A549 (cell line): Measurements from ENCODE around the gene ASB18. TPM values are rescaled to one million over a fixed set of nuclear protein-coding genes. Genes with fewer than 3 reads are reported as not detected.

Experiments
- ATAC-seq, 2 experiments: fragments of 200-7000 bp in 1 of 2; fragments of >200 bp in 1 of 2; cut with Nextera tagmentation in 1 of 2; cut with Tn5 transposase in 1 of 2; 3 replicates each; pipeline versions ENCODE4 v1.8.0 to v1.9.1; 2018 to 2020; ENCODE audit warnings: mild to moderate bottlenecking in 1 of 2, moderate library complexity in 1 of 2
- CTCF ChIA-PET: fragments of 300-600 bp; sonication (Branson Sonifier 250); formaldehyde crosslinking; extraction: SDS; loops from one replicate; lab custom pipeline; 2021; ENCODE audit warnings: antibody characterized with exemption, inconsistent platforms; lab: Yijun Ruan, JAX
- POLR2A ChIA-PET: fragments of 350-600 bp; formaldehyde crosslinking; extraction: SDS; loops from one replicate; lab custom pipeline; 2021; ENCODE audit warnings: antibody characterized with exemption, inconsistent platforms; lab: Yijun Ruan, JAX
- DNase-seq, 2 experiments: peaks; one replicate each; pipeline versions ENCODE4 v3.0.0 to v3.0.0-alpha.2; 2011 to 2016; ENCODE audit warnings: low read depth in 1 of 2, low spot score in 1 of 2
- FAIRE-seq: peaks from 2 replicates; lab custom pipeline; 2011; peaks lifted over from hg19 to GRCh38; lab: Jason Lieb, UNC
- H3K27ac ChIP-seq, 2 experiments: fragments of >200 bp; sonication (Bioruptor Twin); formaldehyde crosslinking; 3 replicates each; pipeline ENCODE4 v1.5.1; 2016 to 2017
- H3K4me1 ChIP-seq: fragments of >200 bp; sonication (Bioruptor Twin); formaldehyde crosslinking; 3 replicates; pipeline ENCODE4 v1.6.1; 2016
- H3K4me2 ChIP-seq: fragments of >200 bp; sonication (Bioruptor Twin); formaldehyde crosslinking; 3 replicates; pipeline ENCODE4 v1.6.1; 2016
- H3K4me3 ChIP-seq: fragments of >200 bp; sonication (Bioruptor Twin); formaldehyde crosslinking; 3 replicates; pipeline ENCODE4 v1.5.1; 2016
- H3K9me3 ChIP-seq: fragments of >200 bp; sonication (Bioruptor Twin); formaldehyde crosslinking; 3 replicates; pipeline ENCODE4 v1.6.1; 2016
- BHLHE40 ChIP-seq: IDR thresholded peaks from 2 replicates; pipeline ENCODE4 v1.6.1; 2012; ENCODE audit warnings: low read depth, low read length, inconsistent platforms
- CBX2 ChIP-seq: fragments of 200-600 bp; sonication (generic); IDR thresholded peaks from 2 replicates; pipeline ENCODE4 v1.6.1; 2016; ENCODE audit warnings: low read depth, mild to moderate bottlenecking, borderline replicate concordance
- CBX8 ChIP-seq: fragments of 200-600 bp; sonication (generic); IDR thresholded peaks from 2 replicates; pipeline ENCODE4 v1.6.1; 2016
- CHD4 ChIP-seq: fragments of 200-600 bp; sonication (generic); IDR thresholded peaks from 2 replicates; pipeline ENCODE4 v1.6.1; 2016; ENCODE audit warnings: antibody characterized with exemption, mild to moderate bottlenecking, borderline replicate concordance
- FOSL2 ChIP-seq, 2 experiments: fragments of 450-650 bp in 1 of 2; fragments of >200 bp in 1 of 2; sonication (Bioruptor Twin) in 1 of 2; formaldehyde crosslinking; IDR thresholded peaks; 2 replicates each; pipeline versions ENCODE4 v1.5.0 to v1.6.1; 2016 to 2020; ENCODE audit warnings: mild to moderate bottlenecking in 1 of 2, moderate library complexity in 1 of 2
- FOXS1 ChIP-seq: fragments of 250-450 bp; sonication (Bioruptor Pico); IDR thresholded peaks from 2 replicates; pipeline ENCODE4 v1.5.0; 2020; ENCODE audit warnings: mild to moderate bottlenecking, moderate library complexity
- HES2 ChIP-seq: fragments of >200 bp; sonication (Bioruptor Twin); formaldehyde crosslinking; IDR thresholded peaks from 2 replicates; pipeline ENCODE4 v1.6.1; 2016
- HOXB13 ChIP-seq: fragments of 250-450 bp; sonication (Bioruptor Pico); IDR thresholded peaks from 2 replicates; pipeline ENCODE4 v1.5.0; 2020; ENCODE audit warnings: low read depth, mild to moderate bottlenecking, moderate library complexity
- JUN ChIP-seq, 2 experiments: fragments of >200 bp; sonication (Bioruptor Twin); formaldehyde crosslinking; IDR thresholded peaks; 2 replicates in 1 of 2; 3 replicates in 1 of 2; pipeline ENCODE4 v1.6.1; 2016 to 2017
- KDM5A ChIP-seq: fragments of 200-600 bp; sonication (generic); IDR thresholded peaks from 2 replicates; pipeline ENCODE4 v1.6.1; 2016; ENCODE audit warnings: antibody characterized with exemption, mild to moderate bottlenecking
- MAFK ChIP-seq: fragments of 450-650 bp; IDR thresholded peaks from 2 replicates; pipeline ENCODE4 v1.6.1; 2014; ENCODE audit not compliant: partially characterized antibody
- MYC ChIP-seq: IDR thresholded peaks from 2 replicates; pipeline ENCODE4 v1.6.1; 2012; ENCODE audit warnings: mild to moderate bottlenecking, inconsistent platforms, low read length, improper control_type of control experiment, borderline replicate concordance
- NR3C1 ChIP-seq: fragments of >200 bp; sonication (Bioruptor Twin); formaldehyde crosslinking; IDR thresholded peaks from 3 replicates; pipeline ENCODE4 v1.6.1; 2017
- PBX3 ChIP-seq: IDR thresholded peaks from 2 replicates; pipeline ENCODE4 v1.6.1; 2012
- POLR2AphosphoS2 ChIP-seq: conservative IDR thresholded peaks from 2 replicates; pipeline ENCODE4 v1.6.1; 2012; ENCODE audit warnings: low read length, improper control_type of control experiment, inconsistent platforms
- RAD21 ChIP-seq, 2 experiments: fragments of >200 bp in 1 of 2; sonication (Bioruptor Twin) in 1 of 2; formaldehyde crosslinking in 1 of 2; IDR thresholded peaks in 1 of 2; conservative IDR thresholded peaks in 1 of 2; 2 replicates in 1 of 2; 3 replicates in 1 of 2; pipeline ENCODE4 v1.6.1; 2012 to 2018; ENCODE audit warnings: inconsistent platforms in 1 of 2
- RCOR1 ChIP-seq: fragments of 150-350 bp; IDR thresholded peaks from 2 replicates; pipeline ENCODE4 v1.6.1; 2014; ENCODE audit warnings: antibody characterized with exemption, low read length, low read depth
- SREBF2 ChIP-seq: fragments of 450-650 bp; IDR thresholded peaks from 2 replicates; pipeline ENCODE4 v1.6.1; 2014; ENCODE audit warnings: mild to moderate bottlenecking, moderate library complexity
- TP53 ChIP-seq: fragments of 250-450 bp; sonication (Bioruptor Pico); IDR thresholded peaks from 2 replicates; pipeline ENCODE4 v1.5.0; 2021; ENCODE audit warnings: mild to moderate bottlenecking, moderate library complexity
- USF2 ChIP-seq: fragments of 450-650 bp; IDR thresholded peaks from 2 replicates; pipeline ENCODE4 v1.6.1; 2014; ENCODE audit warnings: antibody characterized with exemption
- ZC3H11A ChIP-seq: fragments of 450-650 bp; IDR thresholded peaks from 2 replicates; pipeline ENCODE4 v1.6.1; 2014; ENCODE audit warnings: antibody characterized with exemption, mild to moderate bottlenecking
- ZNF302 ChIP-seq: fragments of 250-450 bp; sonication (Bioruptor Pico); IDR thresholded peaks from 2 replicates; pipeline ENCODE4 v1.9.0; 2021; ENCODE audit warnings: inconsistent platforms, mild to moderate bottlenecking, moderate library complexity
- ZSCAN20 ChIP-seq: fragments of 250-450 bp; sonication (Bioruptor Pico); IDR thresholded peaks from 2 replicates; pipeline ENCODE4 v1.8.0; 2022; ENCODE audit warnings: mild to moderate bottlenecking, moderate library complexity
- WGBS: methylation state at CpG from one replicate; pipeline ENCODE4 v1.1.6; 2017; ENCODE audit errors: missing lambda C conversion rate; 5-methylcytosine and 5-hydroxymethylcytosine counted together
- polyA plus RNA-seq, 4 experiments: library from polyadenylated mRNA; depleted of rRNA in 3 of 4; stranded (reverse); fragments of >200 nt; fragmentation: RNase III in 1 of 4; extraction: RNeasy Plus Mini Kit Qiagen cat#74134 plus additional on column Dnase treatment in 1 of 4; gene quantifications; 2 replicates in 3 of 4; 3 replicates in 1 of 4; pipeline ENCODE4 v1.2.3, GENCODE V29; 2011 to 2017
- TF ChIP-seq, protein P1 (sequence below): fragments of 200-600 bp; sonication (generic); IDR thresholded peaks from 2 replicates; pipeline ENCODE4 v1.6.1; 2016; ENCODE audit warnings: antibody characterized with exemption, mild to moderate bottlenecking, moderate library complexity
- TF ChIP-seq, protein P2 (sequence below): fragments of 150-350 bp; IDR thresholded peaks from 2 replicates; pipeline ENCODE4 v1.6.1; 2014; ENCODE audit warnings: low read depth, mild to moderate bottlenecking, low read length

ASB18 gene
- polyA plus RNA-seq, 2 of the 4 experiments (the other 2 are of a cell fraction), result not detected

DNA sequence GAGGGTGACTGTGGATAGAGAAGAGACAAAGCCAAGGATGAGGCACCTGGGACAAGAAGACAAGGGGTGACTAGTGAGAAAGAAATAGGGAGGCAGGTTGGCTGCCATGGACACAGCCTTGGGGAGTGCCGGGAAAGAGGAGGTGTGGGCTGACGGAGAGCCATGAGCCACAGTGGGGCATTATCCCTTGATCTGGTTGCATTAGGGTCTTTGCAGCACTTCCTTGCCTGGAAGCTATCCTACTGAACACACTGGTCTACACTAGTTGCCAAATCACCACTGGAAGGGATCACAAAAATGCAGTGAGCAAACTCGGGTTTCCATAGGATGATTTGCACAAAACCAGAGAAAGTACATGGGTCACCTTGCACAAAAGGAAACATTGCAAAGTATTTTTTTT lies 27.7 kb upstream of the ASB18 start (continued):
- no peak for TF ChIP-seq JUN (IDR thresholded peaks at IDR 0.05)
- TF ChIP-seq NR3C1, result no peak

DNA sequence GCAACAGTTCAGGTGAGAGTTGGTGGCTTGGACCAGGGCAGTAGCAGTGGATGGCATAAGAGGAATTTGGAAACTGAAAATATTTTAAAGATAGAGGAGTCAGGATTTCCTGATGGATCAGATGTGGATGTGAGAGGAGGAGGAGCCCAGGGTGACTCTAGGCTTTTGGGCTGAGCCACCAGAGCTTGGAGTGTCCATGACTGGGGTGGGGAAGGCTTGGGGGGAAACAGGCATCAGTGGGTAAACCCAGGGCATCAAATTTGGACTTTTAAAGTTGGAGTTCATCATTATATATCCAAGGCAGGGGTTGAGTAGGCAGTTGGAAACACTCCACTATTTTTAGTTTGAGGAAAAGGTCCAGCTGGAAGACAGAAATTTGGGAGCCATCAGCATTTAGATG lies 27.3 kb upstream of the ASB18 start:
- no peak for DNase-seq
- ChIA-PET CTCF (no interaction called here), POLR2A (no interaction called here)
- no peak overlapping the region for H3K4me2 ChIP-seq
- no peak overlapping the region for H3K27ac ChIP-seq
- H3K4me3 ChIP-seq, result no peak overlapping the region
- peaks cover 6% of the 10 kb centered on the region; the same call in 2 of the 3 replicates for H3K4me1 ChIP-seq
- TF ChIP-seq, protein P1, sequence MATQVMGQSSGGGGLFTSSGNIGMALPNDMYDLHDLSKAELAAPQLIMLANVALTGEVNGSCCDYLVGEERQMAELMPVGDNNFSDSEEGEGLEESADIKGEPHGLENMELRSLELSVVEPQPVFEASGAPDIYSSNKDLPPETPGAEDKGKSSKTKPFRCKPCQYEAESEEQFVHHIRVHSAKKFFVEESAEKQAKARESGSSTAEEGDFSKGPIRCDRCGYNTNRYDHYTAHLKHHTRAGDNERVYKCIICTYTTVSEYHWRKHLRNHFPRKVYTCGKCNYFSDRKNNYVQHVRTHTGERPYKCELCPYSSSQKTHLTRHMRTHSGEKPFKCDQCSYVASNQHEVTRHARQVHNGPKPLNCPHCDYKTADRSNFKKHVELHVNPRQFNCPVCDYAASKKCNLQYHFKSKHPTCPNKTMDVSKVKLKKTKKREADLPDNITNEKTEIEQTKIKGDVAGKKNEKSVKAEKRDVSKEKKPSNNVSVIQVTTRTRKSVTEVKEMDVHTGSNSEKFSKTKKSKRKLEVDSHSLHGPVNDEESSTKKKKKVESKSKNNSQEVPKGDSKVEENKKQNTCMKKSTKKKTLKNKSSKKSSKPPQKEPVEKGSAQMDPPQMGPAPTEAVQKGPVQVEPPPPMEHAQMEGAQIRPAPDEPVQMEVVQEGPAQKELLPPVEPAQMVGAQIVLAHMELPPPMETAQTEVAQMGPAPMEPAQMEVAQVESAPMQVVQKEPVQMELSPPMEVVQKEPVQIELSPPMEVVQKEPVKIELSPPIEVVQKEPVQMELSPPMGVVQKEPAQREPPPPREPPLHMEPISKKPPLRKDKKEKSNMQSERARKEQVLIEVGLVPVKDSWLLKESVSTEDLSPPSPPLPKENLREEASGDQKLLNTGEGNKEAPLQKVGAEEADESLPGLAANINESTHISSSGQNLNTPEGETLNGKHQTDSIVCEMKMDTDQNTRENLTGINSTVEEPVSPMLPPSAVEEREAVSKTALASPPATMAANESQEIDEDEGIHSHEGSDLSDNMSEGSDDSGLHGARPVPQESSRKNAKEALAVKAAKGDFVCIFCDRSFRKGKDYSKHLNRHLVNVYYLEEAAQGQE, result no peak
- TF ChIP-seq RCOR1 (no peak), RAD21 (conservative IDR thresholded peaks at IDR 0.05 in 1 of 2, IDR thresholded peaks at IDR 0.05 in 1 of 2) (no peak), MAFK (no peak), HOXB13 (CRISPR knock-in tag) (no peak), BHLHE40 (no peak), CHD4 (no peak), FOXS1 (CRISPR knock-in tag) (no peak), JUN (IDR thresholded peaks at IDR 0.05) (no peak), MYC (no peak), USF2 (no peak), NR3C1 (no peak), FOSL2 (IDR thresholded peaks at IDR 0.05) (no peak), FOSL2 (CRISPR knock-in tag; IDR thresholded peaks at IDR 0.05) (no peak), POLR2AphosphoS2 (no peak), CBX8 (no peak), ZC3H11A (no peak), SREBF2 (no peak), PBX3 (no peak), TP53 (no peak)
- no peak for ATAC-seq
- H3K9me3 ChIP-seq, result no peaks in the 10 kb centered on the region
- FAIRE-seq, result no peak

GRCh38 chr2:236290742-236291425 lies 26.7 kb upstream of the ASB18 start:
- Histone ChIP-seq H3K9me3 (no peaks in the 10 kb centered on the region), H3K4me1 (peaks cover 6% of the 10 kb centered on the region; the same call in 2 of the 3 replicates), H3K4me2 (no peak overlapping the region), H3K4me3 (no peak overlapping the region), H3K27ac (no peak overlapping the region)
- ATAC-seq, result no peak
- FAIRE-seq, result no peak
- ChIA-PET POLR2A (no interaction called here), CTCF (no interaction called here)
- no peak for DNase-seq
- 32% methylated on average over 9 of the region's 9 CpGs for WGBS
- no peak for TF ChIP-seq TP53
- TF ChIP-seq, protein P1, result no peak
- no peak for TF ChIP-seq KDM5A
- TF ChIP-seq ZNF302, result no peak
- no peak for TF ChIP-seq CHD4
- TF ChIP-seq, protein P2, sequence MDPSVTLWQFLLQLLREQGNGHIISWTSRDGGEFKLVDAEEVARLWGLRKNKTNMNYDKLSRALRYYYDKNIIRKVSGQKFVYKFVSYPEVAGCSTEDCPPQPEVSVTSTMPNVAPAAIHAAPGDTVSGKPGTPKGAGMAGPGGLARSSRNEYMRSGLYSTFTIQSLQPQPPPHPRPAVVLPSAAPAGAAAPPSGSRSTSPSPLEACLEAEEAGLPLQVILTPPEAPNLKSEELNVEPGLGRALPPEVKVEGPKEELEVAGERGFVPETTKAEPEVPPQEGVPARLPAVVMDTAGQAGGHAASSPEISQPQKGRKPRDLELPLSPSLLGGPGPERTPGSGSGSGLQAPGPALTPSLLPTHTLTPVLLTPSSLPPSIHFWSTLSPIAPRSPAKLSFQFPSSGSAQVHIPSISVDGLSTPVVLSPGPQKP, result no peak
- TF ChIP-seq MAFK, result no peak
- no peak for TF ChIP-seq HES2
- no peak for TF ChIP-seq ZSCAN20 (CRISPR knock-in tag)
- no peak for TF ChIP-seq CBX2
